GM18498 (cell line): ENCODE measurements around the gene TRAPPC12.
"Not testable (repeated sequence)": the region's sequence is repeated elsewhere in the genome, so short reads cannot be mapped to it uniquely, and the experiment has no call there.

Experiments
- ATAC-seq: cut with Tn5 transposase; IDR thresholded peaks from one replicate; pipeline ENCODE4 v1.9.1; 2021; ENCODE audit warnings: mild to moderate bottlenecking, moderate library complexity; ENCODE audit not compliant: unreplicated experiment

The TRAPPC12 gene

DNA sequence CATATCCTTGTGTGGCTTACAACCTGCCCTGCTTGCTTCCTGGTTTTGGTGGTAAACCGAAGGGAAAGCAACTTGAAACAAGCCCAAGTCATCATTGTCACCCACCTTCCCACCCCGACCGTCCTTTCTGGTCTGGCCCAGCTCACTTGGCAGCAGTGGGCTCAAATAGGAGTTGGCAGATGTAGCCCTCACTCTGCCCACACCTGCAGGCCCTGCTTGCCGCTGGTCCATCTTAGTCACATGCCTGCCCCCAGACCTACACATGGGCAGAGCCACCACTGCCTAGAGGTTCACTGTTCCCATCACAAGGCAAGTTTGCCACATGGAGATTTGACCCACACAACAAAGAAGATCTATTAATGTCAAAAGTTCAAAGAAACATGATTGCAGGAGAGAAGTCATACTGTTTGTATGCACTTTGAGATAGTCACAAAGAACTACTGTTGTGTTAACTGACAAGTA is 11.2 kb upstream of the TRAPPC12 start:
- no peak for ATAC-seq

DNA sequence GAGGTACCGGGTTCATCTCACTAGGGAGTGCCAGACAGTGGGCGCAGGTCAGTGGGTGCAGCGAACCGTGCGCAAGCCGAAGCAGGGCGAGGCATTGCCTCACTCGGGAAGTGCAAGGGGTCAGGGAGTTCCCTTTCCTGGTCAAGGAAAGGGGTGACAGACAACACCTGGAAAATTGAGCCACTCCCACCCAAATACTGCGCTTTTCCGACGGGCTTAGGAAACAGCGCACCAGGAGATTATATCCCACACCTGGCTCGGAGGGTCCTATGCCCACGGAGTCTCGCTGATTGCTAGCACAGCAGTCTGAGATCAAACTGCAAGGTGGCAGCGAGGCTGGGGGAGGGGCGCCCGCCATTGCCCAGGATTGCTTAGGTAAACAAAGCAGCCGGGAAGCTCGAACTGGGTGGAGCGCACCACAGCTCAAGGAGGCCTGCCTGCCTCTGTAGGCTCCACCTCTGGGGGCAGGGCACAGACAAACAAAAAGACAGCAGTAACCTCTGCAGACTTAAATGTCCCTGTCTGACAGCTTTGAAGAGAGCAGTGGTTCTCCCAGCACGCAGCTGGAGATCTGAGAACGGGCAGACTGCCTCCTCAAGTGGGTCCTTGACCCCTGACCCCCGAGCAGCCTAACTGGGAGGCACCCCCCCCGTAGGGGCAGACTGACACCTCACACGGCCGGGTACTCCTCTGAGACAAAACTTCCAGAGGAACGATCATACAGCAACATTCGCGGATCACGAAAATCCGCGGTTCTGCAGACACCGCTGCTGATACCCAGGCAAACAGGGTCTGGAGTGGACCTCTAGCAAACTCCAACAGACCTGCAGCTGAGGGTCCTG is 9.9 kb upstream of the TRAPPC12 start:
- not testable (repeated sequence) for ATAC-seq

DNA sequence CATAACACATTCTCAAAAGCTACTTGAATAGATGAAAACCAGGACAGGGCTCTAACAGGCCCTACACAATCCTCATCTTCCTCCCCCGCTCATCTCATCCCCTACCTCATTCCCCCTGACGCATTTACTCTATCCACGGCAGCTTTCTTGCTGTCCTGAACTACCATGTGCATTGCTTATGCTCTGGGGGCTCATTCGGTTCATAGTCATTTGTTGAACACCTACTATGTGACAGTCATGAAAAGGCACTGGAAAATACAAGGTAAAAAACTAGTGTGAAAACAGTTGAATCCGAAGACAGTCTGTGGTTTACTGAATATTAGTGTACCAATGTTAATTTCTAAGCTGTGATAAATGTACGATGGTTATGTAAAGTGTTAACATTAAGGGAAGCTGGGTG is 2.7 kb upstream of the TRAPPC12 start:
- ATAC-seq = no peak

DNA sequence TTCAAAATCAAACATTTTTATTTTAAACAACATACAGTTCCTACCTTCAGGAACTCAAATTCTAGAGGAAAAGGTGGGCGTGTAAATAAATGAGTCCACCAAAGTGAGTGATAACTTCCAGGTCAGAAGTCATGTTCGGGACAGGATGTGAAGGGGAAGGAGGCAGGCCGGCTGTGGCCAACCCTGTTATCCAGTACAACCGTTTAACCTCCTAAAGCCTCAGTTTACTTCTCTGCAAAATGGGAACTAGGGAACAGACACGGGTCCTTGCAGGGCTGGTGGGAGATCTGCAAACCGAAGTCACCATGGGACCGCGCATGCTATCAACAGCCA is 2.2 kb upstream of the TRAPPC12 start:
- ATAC-seq = peak; percentile 19

DNA sequence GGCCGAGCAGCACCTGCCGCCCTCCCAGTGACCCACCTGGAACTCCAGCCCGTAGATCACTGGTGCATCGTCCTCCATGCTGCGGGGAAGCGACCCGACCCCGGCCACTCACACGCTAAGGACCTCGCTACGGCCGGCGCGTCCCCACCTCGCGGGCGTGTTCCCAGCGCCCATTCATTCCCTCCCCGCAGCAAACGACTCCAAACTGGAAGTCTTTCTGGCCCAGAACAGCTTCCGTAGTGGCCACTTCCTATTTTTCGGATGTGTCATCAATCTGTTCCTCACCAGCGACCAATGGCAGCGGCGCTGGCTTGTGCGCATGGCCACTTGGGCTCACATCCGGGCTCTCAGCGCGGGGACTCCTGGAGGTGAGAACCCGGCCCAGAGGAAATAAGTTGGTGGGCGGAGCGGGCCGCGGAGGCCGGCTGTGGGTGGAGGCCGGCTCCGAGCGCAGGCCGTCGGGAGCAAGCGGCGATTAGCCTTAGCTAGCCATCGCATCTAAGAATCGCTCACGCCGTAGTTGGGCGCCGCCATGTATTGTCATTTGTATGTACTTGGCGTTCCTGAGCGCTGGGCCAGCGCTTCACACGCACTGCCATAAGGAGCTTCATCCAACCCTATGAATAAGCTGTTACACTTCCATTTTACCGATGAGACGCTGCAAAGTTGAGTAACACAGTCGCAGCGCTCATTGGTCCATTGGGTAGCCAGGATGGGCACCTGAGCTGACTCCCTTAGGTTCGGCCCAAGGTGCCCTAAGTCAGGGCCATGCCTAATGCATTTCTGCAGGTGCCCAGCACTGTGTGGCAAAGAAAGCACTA is 1.7 kb upstream of the TRAPPC12 start, which contains the start of gene EIPR1:
EIPR1 (minus strand) TSS at position 207 of the 821 bp plus-strand sequence; CDS start at position 78, 129 bp downstream.
- ATAC-seq = peak; percentile 82

DNA sequence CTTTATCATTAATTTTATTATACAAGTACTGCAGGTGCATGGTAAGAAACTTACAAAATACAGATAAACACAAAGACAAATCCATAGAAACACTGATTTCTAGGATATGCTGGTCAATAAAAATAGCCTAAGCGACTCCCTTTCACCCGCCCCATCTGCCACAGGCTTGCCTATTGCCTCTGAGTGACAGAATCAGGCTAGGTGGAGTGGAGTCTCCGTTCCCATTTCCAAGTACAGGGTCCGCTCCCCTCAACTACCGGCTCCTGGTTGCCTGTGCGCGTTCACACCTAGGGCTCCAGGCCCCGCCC is 201 bp upstream of the TRAPPC12 start:
- ATAC-seq = no peak

DNA sequence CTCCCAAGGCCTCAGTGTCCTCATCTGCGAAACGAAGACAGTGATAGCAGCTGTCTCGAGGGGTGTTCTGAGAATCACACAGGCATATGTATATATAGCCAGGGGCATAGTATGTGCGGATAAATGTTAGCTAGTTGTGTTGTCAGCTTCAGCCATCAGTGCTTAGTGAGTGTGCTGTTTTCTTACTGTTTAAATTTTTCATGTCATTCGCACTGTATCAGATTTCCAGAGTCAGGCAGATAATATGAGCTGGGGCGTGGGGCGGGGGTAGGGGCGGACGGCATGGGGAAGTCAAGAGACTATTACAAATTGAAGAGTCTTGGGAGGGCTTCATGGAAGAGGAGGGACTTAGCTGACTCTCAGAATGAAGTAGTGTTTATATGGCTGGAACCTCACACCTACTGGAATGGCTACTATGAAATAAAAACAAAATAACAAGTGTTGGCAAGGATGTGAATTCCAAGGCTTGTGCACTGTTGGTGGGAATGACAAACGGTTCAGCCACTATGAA is 7.0 kb downstream of the TRAPPC12 start:
- no peak for ATAC-seq

DNA sequence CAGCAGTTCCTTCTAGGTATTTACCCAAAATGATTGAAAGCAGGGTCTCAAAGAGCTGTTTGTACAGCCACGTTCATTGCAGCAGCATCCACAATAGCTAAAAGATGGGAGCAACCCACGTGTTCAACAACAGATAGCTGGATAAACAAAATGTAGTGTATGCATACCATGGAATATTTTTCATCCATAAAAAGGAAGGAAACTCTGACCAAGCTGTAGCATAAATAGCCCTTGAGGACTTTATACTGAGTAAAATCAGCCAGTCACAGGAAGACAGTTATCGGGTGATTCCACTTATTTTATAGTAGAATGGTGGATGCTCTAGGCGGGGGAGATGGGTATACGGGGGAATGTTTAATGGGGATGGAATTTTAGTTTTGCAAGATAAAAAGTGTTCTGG is 7.5 kb downstream of the TRAPPC12 start:
- no peak for ATAC-seq

DNA sequence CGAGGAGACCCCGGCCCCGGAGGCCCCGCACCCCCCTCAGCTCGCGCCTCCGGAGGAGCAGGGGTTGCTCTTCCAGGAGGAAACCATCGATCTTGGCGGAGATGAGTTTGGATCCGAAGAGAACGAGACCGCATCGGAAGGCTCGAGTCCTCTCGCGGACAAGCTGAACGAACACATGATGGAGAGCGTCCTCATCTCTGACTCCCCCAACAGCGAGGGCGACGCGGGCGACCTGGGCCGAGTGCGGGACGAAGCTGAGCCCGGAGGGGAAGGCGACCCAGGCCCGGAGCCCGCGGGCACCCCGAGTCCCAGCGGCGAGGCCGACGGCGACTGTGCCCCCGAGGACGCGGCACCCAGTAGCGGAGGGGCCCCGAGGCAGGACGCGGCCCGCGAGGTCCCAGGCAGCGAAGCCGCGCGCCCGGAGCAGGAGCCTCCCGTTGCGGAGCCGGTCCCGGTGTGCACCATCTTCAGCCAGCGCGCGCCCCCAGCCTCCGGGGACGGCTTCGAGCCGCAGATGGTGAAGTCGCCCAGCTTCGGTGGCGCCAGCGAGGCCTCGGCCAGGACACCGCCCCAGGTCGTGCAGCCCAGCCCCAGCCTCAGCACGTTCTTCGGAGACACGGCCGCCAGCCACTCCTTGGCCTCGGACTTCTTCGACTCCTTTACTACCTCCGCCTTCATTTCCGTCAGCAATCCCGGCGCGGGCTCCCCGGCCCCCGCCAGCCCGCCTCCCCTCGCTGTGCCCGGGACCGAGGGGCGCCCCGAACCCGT is 8.3 kb downstream of the TRAPPC12 start:
- ATAC-seq = no peak

DNA sequence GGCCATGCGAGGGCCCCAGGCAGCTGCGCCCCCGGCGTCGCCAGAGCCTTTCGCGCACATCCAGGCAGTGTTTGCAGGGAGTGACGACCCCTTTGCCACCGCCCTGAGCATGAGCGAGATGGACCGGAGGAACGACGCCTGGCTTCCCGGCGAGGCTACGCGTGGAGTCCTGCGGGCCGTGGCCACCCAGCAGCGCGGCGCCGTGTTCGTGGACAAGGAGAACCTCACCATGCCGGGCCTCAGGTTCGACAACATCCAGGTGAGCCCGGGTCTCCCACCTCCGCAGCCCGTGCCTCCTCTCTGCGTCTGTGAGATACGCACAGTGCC is 8.9 kb downstream of the TRAPPC12 start:
- ATAC-seq = no peak

DNA sequence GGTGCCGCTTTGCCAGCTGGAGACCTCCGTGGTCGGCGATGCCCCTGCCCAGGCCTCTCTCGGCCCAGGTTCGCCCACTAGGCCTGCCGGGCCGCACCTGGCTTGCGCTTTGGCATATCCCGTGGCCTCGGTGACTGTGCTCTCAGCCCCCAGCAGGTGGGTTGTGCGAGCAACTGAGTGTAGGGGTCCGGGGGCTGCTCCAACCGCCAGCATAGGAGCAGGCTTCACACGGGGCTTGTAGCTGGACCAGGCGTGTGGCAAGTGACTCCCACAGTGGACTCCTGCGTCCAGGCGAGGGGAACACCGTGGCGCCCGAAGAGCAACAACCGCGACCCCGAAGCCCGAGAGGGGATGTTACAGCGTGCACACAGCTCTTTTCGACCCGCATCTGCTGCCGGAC is 9.7 kb downstream of the TRAPPC12 start:
- no peak for ATAC-seq

DNA sequence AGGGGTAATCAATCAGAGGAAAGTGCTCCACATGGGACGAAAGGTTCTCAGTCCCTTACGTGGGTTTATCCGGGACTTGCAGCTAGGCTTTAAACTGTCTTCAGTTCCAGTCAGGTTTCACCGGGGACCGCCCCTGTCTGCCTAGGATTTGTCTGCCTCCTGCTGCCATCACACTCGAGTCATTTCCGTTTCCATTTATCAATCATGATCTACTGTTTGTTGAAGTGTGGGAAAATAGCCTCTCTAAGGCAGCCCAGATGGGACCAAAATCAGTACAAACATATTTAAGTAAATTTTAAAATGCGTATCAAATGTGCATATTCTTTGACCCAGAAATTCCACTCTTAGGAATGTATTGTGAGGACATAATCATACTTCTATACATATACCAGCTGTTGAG is 10.5 kb downstream of the TRAPPC12 start:
- no peak for ATAC-seq

DNA sequence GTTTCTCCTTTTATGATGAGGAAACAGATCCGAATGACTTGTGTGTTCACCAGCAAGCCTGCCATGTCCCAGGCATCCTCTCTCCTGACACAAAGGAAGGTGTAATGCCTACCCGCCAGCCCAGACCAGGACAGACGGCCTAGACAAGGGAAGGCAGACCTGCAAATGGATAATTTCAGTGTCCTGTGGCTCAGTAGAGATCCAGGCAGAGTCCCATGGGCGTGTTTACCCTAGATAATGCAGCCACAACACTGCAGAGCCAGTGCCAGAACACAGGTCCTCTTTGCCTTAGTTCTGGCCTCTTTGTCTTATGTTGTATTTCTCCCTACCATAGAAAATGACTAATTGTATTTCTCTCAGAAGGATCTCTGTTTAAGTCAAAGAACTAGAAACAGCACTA is 12.7 kb downstream of the TRAPPC12 start:
- ATAC-seq = no peak

DNA sequence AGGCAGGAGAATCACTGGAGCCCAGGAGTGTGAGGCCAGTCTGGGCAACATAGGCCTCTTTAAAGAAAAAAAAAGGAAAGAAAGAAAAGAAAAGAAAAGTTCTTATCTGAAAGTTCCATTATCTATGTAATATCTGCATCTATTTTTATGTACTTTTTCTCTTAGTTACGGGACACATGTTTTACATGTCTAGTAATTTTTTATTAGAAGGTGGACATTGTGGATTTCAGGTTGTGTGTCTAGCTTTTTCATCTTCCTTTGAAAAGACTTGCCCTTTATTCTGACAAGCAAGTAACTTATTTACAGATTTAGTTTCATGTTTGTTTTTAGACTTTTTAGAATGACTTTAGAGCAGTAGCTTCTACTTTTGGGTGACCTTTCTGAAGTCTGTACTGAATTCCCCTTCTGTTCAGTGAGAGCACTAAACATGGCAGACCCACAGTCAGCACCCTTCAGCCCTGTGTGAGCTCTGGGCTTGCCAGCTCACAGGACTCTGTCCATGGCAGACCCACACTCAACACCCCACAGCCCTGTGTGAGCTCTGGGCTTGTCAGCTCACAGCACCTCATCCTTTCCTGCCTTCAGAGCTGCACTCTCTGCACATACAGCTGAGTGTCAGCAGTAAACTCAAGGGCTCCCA is 17.5 kb downstream of the TRAPPC12 start:
- ATAC-seq = no peak

DNA sequence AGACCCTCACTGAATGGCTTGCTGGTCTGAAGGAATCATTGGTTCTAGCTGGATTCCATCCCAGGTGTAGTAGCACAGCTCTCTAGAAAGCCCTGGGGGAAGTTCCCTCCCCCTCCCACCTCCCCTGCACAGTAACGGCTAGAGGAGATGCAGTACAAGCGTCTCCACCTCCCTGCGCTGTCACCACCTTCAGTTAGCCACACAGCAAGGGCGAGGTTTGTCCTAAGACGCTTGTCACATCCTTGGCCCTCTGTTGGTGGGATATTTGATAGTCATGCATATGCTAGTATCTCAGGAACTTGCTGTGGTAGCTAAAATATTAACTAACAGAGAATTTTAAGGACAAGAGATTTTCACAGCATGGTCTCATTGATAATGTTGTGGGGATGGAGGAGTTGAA is 19.4 kb downstream of the TRAPPC12 start:
- ATAC-seq = no peak

DNA sequence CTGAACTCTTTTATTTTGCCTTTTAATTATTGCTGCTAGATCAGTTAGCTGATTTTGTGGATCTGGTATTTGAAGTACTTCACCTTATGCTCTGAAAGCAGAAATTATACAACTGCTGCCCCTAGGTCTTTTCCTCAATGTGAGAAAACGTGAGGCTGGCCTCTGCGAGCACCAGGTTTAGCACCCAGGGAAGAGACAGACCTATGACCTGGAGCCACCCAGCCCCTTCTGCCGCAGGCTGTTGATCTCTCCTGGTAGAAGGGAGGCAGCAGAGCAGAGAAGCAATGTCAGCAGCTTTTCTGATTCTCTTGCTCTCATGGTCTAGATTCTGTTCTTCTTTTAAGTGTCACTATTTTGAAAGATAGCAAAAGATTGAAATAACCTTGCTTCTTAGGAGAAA is 19.9 kb downstream of the TRAPPC12 start:
- ATAC-seq = no peak

DNA sequence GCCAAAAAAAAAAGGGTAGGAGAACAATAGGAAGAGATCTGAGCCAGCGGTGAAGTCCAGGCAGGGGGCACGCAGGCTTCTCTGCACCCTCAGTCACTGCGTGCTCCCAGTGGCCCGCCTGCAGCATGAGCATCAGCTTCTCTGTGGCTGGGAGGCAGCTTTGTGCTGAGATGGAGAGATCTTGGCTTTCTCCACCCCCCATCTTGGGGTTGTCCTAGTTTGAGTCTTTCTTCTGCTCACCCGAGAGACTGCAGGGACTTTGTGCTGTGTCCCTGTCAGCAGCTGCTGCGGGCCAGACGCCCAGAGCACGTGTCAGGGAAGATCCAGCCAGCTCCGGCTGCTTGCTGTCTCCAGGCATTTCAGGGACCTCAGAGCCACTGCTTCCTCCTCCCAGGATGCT is 20.3 kb downstream of the TRAPPC12 start:
- ATAC-seq = no peak

DNA sequence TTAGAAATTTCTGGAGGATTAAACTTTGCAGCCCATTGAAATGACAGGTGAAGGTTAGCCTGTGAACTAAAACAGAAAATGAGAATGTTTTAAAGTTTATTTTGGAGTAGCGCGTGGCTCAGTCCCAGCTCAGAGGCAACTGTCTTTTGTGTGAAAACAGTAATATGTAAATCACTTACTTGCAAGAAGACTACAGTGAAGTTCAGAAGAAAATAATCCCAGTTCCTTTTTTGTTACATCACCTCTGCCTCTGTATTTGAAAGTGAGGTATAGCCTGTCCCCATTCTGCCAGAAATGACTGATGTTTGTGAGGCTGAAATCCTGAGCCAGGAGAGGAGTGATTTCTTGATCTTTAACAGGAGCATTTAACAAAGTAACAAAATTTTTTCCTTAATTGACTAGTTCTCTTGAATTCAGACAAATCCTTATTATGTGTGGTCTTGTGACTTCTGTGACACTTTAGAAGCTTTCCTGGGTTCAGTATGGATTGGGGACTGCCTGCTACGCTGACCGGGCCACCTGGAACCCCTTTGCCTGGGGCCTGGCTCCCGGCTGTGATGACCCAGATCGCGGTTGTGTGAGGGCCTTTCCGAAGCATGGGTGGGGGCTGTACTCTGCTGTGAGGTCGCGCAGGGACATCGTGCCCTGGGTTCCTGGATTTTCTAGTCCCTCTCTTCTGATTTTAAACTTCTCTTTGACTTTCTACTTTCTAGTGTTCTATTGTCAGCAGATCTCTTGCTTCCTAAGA is 24.3 kb downstream of the TRAPPC12 start:
- peak; percentile 99 for ATAC-seq

DNA sequence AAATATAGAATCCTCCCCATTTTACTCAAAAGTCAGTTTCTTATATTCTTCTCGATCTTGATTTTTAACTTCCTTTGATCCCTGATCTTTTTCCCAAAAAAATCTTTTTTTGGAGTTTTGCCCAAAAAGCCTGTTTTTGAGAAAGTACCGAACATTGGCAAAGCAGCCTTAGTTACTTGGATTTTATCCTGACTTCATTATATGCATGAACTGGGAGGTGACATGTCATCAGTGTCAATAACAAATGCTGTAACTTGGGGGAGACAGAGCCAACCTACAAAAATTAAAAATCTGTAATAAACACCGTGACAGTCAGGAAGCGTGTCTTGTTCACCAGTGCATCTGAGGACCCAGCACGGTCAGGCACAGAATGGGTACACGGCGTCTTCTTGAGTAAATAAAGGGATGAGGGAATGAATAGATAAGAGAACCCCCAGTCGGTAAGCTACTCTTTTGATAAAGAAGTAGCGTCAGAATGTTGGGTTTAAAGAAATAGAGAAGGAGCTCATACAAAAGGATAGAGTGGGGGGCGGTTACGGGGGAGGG is 24.9 kb downstream of the TRAPPC12 start:
- ATAC-seq = no peak

DNA sequence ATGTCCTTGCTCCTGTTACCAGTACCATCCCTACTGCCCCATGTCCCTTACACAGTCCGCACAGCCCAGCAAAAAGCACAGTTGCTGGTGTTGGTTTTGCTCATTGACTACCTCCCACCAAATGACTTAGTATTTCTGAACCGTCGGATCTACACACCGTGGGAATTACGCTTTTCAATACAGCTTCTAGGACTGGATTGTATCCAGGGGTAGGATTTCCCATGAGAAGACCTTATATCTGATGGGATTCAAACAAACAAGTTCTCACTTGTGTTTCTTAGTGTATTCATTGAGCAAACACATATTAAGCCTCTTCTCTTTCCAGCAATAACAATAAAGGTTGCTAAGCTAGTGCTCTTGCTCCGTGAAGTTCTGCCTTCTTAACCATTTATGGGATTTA is 25.8 kb downstream of the TRAPPC12 start:
- no peak for ATAC-seq
